Kidney (tissue), 14 donors: ENCODE results near the gene ASMTL. TPM values are rescaled to one million over a fixed set of nuclear protein-coding genes. Genes with fewer than 3 reads are reported as not detected.
"Not testable (repeated sequence)": the region's sequence is repeated elsewhere in the genome, so short reads cannot be mapped to it uniquely, and the experiment has no call there.

Experiments
- DNase-seq, 5 donors: peaks; one replicate each; pipeline ENCODE4 v3.0.0-alpha.2; 2013 to 2020
- FAIRE-seq: peaks from 2 replicates; lab custom pipeline; 2012; peaks lifted over from hg19 to GRCh38; lab: Jason Lieb, UNC
- H3K27ac ChIP-seq, 2 donors: one replicate each; pipeline ENCODE4 v1.7.0; 2013; ENCODE audit warnings: low read depth in 2 of 2, low read length in 2 of 2, inconsistent platforms in 1 of 2
- H3K27me3 ChIP-seq: one replicate; pipeline ENCODE4 v1.7.1; 2013; ENCODE audit warnings: low read length, inconsistent platforms; ENCODE audit not compliant: control insufficient read depth, insufficient read depth
- H3K36me3 ChIP-seq, 3 donors: one replicate each; pipeline versions ENCODE4 v1.7.0 to v1.7.1; 2013; ENCODE audit warnings: low read length in 3 of 3, control low read depth in 1 of 3, inconsistent platforms in 1 of 3; ENCODE audit not compliant: insufficient read depth in 3 of 3, control insufficient read depth in 2 of 3
- H3K4me1 ChIP-seq, 3 donors: one replicate each; pipeline versions ENCODE4 v1.7.0 to v1.7.1; 2013; ENCODE audit warnings: low read length in 3 of 3, inconsistent platforms in 1 of 3, low read depth in 1 of 3; ENCODE audit not compliant: control insufficient read depth in 2 of 3, insufficient read depth in 2 of 3
- H3K4me3 ChIP-seq, 3 donors: one replicate each; pipeline versions ENCODE4 v1.7.0 to v1.8.1; 2013; ENCODE audit warnings: low read length in 3 of 3, control low read depth in 1 of 3, inconsistent platforms in 1 of 3
- H3K9ac ChIP-seq, 3 donors: one replicate each; pipeline versions ENCODE4 v1.7.0 to v1.7.1; 2013; ENCODE audit warnings: low read length in 3 of 3, control low read depth in 1 of 3, inconsistent platforms in 1 of 3
- H3K9me3 ChIP-seq, 3 donors: one replicate each; pipeline versions ENCODE4 v1.7.0 to v1.7.1; 2013; ENCODE audit warnings: low read length in 3 of 3, control low read depth in 1 of 3, inconsistent platforms in 1 of 3; ENCODE audit not compliant: control insufficient read depth in 2 of 3, insufficient read depth in 1 of 3
- intact Hi-C: fragments of 100-400 bp; cut with DNase I; formaldehyde crosslinking; loops from one replicate; pipeline ENCODE4 v1.11.1; 2022
- polyA plus RNA-seq: library from polyadenylated mRNA; stranded (reverse); fragments of 350-450 nt; fragmentation: Illumina TruSeq; extraction: RNeasy Lipid Tissue Mini Kit (QIAGEN cat#74804); gene quantifications from one replicate; pipeline ENCODE4 v1.2.3, GENCODE V29; 2014; ENCODE audit warnings: low read depth, low replicate concordance; ENCODE audit not compliant: insufficient read depth
- total RNA-seq: library from RNA; stranded (reverse); fragmentation: NEBNext Ultra II Directional; extraction: Animal tissue kit (Norgen Biotek cat#: 25700); gene quantifications from one replicate; pipeline ENCODE4 v1.2.1, GENCODE V29; 2021
- TF ChIP-seq, protein P1 (sequence below): IDR thresholded peaks from 3 replicates; pipeline ENCODE4 v1.5.1; 2012; ENCODE audit warnings: mild to moderate bottlenecking, moderate library complexity, borderline replicate concordance; ENCODE audit not compliant: insufficient read depth; ENCODE audit errors: extremely low read depth
- donor health status: control.
- donor health status: control.
- donor health status: control.
- donor health status: control.
- donor health status: control.
- donor health status: DM: yes; HTN: yes; CAD: no.
- donor health status: Normal renal cell carcinoma (clear cell type).

The ASMTL gene
- total and polyA plus RNA-seq, 2 donors from 2014 or later = 29.9 to 33.3 TPM

DNA sequence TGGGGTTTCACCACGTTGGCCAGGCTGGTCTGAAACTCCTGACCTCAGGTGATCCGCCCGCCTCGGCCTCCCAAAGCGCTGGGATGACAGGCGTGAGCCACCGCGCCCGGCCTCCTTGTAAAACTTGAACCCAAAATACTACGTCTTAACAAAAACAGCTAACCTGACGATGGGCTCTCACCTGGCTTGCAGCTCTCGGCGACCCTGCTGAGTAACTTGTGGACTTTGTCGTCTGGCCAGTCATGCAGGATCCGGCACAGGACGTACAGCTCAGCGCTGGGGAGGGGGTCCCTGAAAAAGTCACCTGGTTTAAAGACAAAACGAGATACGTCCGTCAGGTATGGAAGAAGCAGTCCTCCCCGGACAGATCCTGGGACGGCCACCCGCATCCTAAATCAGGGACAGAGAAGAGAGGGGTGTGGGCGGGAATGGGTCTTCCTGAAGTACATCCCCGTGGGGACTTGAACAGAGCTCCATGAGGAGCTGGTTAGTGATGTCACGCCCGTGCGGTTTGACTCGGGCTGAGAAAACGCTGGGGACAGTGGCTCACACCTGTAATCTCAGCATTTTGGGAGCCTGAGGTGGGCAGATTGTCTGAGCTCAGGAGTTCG lies 40.1 kb downstream of the ASMTL start:
- no peak overlapping the region for H3K9ac ChIP-seq
- peaks cover 6 to 19% (median 13%) of the 10 kb centered on the region in 3 donors for H3K36me3 ChIP-seq
- intact Hi-C loops = no loop called here
- FAIRE-seq (no peak), DNase-seq (peak in 2 of 5 donors; percentile 31 to 35)
- H3K9me3 ChIP-seq = no peaks in the 10 kb centered on the region
- TF ChIP-seq, protein P1, sequence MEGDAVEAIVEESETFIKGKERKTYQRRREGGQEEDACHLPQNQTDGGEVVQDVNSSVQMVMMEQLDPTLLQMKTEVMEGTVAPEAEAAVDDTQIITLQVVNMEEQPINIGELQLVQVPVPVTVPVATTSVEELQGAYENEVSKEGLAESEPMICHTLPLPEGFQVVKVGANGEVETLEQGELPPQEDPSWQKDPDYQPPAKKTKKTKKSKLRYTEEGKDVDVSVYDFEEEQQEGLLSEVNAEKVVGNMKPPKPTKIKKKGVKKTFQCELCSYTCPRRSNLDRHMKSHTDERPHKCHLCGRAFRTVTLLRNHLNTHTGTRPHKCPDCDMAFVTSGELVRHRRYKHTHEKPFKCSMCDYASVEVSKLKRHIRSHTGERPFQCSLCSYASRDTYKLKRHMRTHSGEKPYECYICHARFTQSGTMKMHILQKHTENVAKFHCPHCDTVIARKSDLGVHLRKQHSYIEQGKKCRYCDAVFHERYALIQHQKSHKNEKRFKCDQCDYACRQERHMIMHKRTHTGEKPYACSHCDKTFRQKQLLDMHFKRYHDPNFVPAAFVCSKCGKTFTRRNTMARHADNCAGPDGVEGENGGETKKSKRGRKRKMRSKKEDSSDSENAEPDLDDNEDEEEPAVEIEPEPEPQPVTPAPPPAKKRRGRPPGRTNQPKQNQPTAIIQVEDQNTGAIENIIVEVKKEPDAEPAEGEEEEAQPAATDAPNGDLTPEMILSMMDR = no peak
- H3K27me3 ChIP-seq = no peaks in the 10 kb centered on the region
- H3K4me3 ChIP-seq = no peak overlapping the region
- no peaks in the 10 kb centered on the region for H3K4me1 ChIP-seq
- no peak overlapping the region for H3K27ac ChIP-seq

GRCh38 chrX:1411326-1411725 lies 41.4 kb downstream of the ASMTL start:
- no peaks in the 10 kb centered on the region for H3K27me3 ChIP-seq
- TF ChIP-seq, protein P1 = no peak
- DNase-seq (peak; percentile 43 to 87 (median 66)), FAIRE-seq (no peak)
- no peaks in the 10 kb centered on the region for H3K9me3 ChIP-seq
- no peaks in the 10 kb centered on the region for H3K4me1 ChIP-seq
- H3K27ac ChIP-seq = no peak overlapping the region
- intact Hi-C loops = no loop called here
- no peak overlapping the region for H3K4me3 ChIP-seq
- H3K36me3 ChIP-seq = peaks cover 12 to 22% (median 17%) of the 10 kb centered on the region in 3 donors
- H3K9ac ChIP-seq = no peak overlapping the region

- peak overlapping the region in 1 of 3 donors; percentile 11 for H3K4me3 ChIP-seq
- FAIRE-seq (no peak), DNase-seq (no peak)
- H3K27ac ChIP-seq = no peak overlapping the region
- H3K9me3 ChIP-seq = peaks cover 0 to 15% (median 0%) of the 10 kb centered on the region in 3 donors
- TF ChIP-seq, protein P1 = no peak
- H3K27me3 ChIP-seq = no peaks in the 10 kb centered on the region
- H3K9ac ChIP-seq = no peak overlapping the region
- peaks cover 40 to 46% (median 45%) of the 10 kb centered on the region in 3 donors for H3K36me3 ChIP-seq
- intact Hi-C loops = no loop called here
- H3K4me1 ChIP-seq = no peaks in the 10 kb centered on the region
These were observed 45.7 kb downstream of the ASMTL start for GRCh38 chrX:1407035-1407434.

DNA sequence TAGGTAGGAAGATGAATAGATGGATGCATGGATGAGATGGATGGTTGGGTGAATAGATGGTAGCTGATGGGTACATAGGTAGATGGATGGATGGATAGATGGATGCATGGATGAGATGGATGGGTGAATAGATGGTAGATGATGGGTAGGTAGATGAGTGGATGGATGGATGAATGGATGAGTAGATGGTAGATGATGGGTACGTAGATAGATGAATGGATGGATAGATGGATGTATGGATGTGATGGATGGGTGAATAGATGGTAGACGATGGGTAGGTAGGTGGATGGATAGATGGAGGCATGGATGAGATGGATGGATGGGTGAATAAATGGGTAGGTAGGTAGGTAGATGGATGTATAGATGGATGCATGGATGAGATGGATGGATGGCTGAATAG lies 46.9 kb downstream of the ASMTL start:
- H3K9ac ChIP-seq, H3K27ac ChIP-seq, H3K4me3 ChIP-seq, FAIRE-seq, H3K27me3 ChIP-seq, intact Hi-C loops, DNase-seq, H3K4me1 ChIP-seq: not testable (repeated sequence)
- Histone ChIP-seq H3K36me3 (peaks cover 40 to 45% (median 44%) of the 10 kb centered on the region in 3 donors), H3K9me3 (peaks cover 0 to 15% (median 0%) of the 10 kb centered on the region in 3 donors)

DNA sequence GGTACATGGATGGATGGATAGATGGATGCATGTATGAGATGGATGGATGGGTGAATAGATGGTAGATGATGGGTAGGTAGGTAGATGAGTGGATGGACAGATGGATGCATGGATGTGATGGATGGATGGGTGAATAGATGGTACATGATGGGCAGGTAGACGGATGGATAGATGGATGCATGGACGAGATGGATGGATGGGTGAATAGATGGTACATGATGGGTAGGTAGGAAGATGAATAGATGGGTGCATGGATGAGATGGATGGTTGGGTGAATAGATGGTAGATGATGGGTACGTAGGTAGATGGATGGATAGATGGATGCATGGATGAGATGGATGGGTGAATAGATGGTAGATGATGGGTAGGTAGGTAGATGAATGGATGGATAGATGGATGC lies 48.8 kb downstream of the ASMTL start:
- Histone ChIP-seq H3K4me3 (peak overlapping the region in 1 of 3 donors; percentile 23), H3K9me3 (peaks cover 0 to 15% (median 0%) of the 10 kb centered on the region in 3 donors), H3K36me3 (peaks cover 40 to 48% (median 46%) of the 10 kb centered on the region in 3 donors)
- intact Hi-C loops, H3K27me3 ChIP-seq, H3K27ac ChIP-seq, FAIRE-seq, DNase-seq, H3K4me1 ChIP-seq, H3K9ac ChIP-seq: not testable (repeated sequence)
